HuH-7 (cell line): ENCODE data around the gene KLC1.
"Not testable (repeated sequence)": the region's sequence is repeated elsewhere in the genome, so short reads cannot be mapped to it uniquely, and the experiment has no call there.

ENCODE experiments used
- DNase-seq: peaks from one replicate; pipeline ENCODE4 v3.0.0; 2011; ENCODE audit warnings: low spot score

KLC1 gene

GRCh38 chr14:103691655-103692054 is 62.6 kb downstream of the KLC1 start:
- not testable (repeated sequence) for DNase-seq

DNA sequence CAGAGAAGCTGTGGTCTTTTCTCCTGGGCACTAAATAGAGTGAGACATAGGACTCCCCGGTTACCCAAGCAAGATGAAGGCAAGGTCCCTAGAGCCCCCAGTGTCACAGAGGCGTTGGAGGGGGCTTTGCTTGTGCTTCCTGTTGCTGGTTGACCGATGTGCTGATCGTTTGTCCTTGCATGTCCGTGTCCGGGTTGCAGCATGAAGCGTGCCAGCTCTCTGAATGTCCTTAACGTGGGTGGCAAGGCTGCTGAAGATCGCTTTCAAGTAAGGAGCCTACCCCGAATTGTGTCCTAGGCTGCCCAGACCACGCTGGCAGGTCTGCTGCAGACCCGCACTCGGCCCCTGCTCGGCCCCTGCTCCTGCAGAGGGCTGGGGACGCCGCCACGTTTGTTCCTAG is 63.1 kb downstream of the KLC1 start:
- DNase-seq, result no peak

DNA sequence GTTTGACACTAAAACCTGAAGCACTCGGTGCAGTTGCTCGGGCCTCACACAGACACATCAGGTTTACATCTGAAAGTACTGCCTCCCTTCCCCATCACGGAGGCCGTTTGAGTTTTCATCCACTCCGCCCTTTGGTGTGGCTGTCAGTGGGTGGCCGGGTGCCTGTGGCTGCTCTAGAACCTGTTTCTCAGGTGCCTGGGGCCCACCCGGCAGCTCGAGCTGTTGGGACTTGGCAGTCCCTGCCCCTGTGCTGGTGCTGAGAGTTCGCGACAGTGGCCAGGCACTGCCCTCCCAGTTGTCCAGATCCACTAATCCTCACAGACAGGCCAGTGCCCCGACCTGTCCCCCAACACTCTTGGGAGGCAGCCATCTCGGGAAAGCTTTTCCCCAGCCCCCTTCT is 63.9 kb downstream of the KLC1 start:
- DNase-seq, result no peak

- DNase-seq, result no peak
Measured at GRCh38 chr14:103693515-103693914, 64.5 kb downstream of the KLC1 start.

DNA sequence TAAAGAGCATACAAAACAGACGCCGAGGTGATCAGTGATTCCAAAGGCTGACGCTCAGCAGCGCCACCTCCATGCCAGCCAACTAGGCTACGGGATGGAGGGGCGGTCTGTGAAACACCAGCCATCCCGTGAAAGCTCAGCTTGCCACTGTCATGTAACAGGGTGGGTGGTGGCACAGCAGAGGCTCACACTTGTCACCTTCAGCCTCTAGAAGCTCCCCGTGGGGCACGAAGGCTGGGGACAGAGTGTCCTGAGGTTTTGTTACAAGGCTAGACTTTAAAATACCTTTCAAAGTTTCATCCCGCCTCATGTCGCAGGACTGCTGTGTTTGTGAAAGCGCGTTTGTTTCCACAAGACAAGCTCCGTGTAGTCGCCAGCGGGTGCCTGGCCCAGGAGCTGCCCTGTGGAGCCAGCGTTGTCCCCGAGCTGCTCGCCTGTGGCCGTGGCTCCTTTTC is 65.6 kb downstream of the KLC1 start:
- no peak for DNase-seq

- no peak for DNase-seq
Measured at GRCh38 chr14:103695296-103696069, 66.5 kb downstream of the KLC1 start.

DNA sequence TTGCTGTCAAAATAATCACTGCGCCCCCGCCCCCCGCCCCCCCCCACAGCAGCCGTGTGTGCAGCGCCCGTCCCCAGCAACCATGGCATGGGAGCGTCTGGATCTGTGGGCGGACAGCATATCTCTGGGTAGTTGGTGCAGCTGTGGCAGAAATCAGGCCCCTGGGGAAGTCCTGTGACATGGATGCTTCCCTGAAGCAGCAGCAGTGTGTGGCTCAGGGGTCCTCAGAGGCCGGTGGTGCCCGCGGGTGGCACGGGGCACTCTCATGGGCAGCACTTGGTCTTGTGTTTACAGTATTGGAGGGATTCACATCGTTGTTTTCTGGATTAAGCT is 67.0 kb downstream of the KLC1 start:
- DNase-seq, result no peak

GRCh38 chr14:103696466-103697071 is 67.6 kb downstream of the KLC1 start:
- no peak for DNase-seq

DNA sequence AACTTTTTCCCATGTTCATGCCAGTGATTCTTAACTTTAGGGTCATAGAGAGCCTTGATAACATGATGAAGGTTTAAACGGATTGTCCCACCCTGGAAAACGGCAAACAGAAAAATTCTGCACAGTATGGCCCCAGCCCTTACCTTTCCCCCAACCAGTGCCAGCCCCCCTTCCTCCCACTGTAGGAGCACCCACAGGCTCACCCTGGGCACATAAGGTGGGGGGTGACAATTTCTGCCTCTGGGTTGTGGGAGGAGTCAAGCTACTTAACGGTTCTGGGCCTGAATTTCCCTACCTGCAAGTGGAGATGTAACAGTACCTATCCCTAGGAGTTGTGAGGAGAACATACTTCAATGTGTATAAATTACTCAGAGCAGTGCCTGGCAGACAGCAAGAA is 68.2 kb downstream of the KLC1 start:
- DNase-seq, result no peak

GRCh38 chr14:103697603-103698379 is 68.8 kb downstream of the KLC1 start:
- DNase-seq, result no peak

DNA sequence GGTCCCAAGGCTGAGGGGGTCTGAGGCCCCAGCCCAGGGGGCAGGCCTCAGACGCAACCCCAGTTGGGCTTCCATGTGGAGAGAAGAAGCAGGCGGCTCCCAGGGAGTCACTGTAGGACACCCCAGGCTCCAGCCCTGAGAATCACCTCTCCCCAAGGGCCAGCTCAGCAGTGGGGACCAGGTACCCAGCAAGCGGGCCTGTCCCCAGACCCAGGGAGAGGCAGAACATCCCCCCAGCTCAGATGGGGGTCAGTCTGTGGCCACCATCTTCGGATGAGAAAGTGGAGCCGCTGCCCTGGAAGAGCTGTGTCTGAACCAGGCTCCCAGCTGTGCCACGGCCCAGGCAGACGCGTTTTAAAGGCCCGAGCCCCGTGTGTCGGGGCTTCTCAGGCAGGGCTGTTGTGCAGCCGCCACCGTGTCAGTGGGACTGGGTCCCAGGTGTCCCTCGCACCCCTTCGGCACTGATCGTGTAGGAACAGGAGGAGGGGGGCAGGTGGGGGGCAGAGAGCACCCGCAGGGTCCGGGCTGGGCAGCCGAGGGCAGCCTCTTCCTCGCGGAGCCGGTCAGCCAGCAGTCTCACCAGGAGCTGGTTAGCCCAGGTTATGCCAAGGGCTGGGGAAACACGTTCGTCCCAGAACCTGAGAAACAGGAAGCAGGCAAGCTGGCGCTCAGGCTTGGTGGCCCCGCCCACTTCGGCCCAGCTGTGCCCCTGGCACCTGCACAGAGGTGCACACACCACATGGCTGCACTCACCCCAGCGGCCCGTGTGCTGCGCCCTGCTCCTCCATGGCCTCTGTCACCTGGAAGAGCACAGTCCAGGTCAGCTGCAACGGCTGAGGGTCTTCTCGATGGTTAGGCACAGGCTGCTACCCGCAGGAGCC is 69.6 kb downstream of the KLC1 start:
- DNase-seq, result no peak

GRCh38 chr14:103699261-103699661 is 70.2 kb downstream of the KLC1 start:
- DNase-seq, result no peak

DNA sequence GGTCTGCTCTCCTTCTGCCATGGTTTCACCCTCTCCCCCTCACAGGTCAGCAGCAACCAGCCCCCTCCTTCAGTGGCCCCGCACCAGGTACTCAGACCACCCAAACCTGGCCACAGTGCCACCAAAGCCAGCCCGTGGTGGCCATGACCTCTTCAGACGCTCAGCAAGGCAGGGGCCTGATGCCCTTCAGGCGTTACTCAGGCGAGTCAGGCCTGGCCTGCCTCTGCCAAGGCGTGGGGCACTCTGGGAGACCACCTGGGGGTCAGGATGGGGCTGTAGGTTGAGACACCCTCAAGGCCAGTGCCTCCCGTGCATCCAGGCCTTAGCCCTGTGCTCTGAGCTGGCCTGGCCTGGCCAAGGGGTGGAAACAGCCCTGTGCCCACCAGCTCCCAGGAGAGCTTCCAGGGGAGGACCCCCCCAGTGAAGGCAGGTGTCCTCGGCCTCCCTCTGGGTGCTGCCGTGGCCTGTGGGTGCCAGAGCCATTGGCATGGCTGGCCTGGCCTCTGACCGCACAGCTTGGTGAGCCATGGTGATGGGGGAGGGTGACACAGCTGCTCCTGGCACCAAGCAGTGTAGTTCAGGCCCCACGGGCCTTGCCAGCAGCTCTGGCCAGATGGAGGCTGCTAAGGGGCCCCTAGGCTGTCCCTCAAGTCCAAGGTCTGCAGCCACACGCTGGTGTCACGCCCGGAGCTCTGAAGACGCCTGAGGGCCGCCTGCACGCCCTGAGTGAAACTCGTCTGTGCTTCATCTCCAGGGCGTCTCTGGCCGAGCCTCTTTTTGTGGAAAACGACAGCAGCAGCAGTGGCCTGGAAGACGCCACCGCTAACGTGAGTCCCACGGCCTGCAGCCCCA is 71.1 kb downstream of the KLC1 start:
- DNase-seq, result no peak

DNA sequence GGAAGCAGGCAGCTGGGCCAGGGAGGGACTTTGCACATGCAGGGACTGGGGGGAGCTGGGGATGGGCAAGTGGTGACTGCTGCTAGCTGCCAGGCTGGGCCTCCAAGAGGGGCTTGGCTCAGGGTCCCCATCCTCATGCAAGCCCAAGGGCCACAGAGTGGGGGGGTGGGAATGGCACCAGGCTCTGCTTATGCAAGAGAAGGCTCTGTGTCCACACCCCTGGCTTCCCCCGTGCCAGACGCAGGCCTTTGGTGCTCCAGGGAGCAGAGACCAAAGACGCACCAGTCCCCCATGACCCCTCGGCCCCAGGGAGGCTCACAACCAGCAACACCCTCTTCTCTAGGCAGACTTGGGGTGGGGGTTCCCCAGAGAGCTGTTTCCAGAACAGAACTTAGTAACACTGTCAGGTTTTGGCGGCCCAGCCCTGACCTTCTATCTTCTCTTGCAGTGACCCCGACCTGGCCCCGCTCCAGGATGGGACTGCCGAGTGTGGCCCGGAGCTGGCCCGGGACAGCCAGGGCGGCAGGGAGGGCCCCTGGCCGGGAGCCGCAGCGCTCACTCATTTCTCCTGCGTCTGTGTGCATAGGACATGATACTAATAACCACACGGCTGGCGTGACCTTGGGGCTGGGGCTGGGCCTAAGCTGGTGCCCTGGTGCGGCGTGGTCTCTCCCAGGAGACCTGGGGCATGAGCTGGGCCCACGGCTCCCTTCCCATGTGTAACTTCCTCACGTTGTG is 71.9 kb downstream of the KLC1 start:
- no peak for DNase-seq

DNA sequence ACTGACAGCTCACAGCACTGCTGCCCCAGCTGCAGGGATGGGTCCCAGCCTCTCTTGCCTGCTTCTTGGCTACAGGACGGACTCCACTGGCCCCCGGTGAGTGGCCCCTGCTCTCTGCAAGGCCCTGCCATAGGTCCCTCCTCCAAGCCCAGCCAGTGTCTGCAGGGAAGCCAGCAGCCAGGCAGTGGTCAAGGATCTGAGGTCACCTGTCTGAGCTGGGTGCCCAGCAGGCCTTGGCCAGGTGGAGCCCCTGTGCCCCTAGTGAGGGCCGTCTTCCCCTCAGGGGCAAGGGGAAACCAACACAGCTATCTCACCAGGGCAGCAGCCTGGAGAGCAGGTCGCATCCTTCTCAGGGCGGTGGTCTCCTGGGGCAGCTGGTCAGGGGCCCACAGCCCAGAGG is 73.1 kb downstream of the KLC1 start:
- no peak for DNase-seq

DNA sequence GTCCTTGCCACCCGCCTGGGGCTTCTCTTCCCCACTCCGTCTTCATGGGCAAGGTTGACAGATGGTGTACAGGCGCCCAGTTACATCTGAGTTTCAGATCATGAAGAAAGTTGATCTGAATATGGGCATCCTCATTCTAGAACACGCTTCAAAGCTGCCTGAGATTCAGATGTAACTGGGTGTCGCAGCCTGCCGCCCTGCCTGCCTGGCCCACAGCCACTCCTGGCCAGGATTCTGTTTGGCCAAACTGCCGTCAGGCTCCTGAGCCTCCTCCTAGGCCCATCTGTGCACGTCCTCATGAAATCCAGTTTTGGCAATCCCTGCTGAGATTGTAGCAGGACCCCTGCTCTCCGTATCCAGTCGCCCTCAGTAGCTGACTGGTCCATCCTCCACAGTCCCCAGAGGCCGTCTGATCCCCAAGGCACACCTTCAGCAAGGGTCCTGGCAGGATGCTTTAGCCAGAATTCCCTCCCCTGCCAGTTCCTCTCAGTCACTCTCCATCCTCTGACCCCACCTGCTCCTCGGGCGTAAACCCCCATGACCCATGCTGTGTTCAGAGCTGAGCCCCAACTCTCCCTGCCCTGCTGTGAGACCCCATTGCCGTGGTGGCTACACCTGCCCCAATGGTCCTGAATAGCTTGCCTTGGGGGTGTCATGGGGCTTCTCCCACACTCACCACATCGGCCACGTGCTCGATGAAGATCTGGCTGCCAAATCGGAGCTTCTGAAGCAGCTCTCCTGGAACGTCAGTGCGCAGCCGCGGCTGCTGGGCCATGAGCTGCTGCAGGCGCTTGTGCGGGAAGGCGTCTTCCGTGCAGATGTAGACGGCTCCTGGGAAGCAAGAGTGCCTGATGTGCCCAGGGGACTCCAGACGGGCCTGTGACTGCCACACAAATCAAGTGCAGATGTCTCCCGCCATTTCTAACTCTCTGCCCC is 73.8 kb downstream of the KLC1 start:
- DNase-seq, result no peak

DNA sequence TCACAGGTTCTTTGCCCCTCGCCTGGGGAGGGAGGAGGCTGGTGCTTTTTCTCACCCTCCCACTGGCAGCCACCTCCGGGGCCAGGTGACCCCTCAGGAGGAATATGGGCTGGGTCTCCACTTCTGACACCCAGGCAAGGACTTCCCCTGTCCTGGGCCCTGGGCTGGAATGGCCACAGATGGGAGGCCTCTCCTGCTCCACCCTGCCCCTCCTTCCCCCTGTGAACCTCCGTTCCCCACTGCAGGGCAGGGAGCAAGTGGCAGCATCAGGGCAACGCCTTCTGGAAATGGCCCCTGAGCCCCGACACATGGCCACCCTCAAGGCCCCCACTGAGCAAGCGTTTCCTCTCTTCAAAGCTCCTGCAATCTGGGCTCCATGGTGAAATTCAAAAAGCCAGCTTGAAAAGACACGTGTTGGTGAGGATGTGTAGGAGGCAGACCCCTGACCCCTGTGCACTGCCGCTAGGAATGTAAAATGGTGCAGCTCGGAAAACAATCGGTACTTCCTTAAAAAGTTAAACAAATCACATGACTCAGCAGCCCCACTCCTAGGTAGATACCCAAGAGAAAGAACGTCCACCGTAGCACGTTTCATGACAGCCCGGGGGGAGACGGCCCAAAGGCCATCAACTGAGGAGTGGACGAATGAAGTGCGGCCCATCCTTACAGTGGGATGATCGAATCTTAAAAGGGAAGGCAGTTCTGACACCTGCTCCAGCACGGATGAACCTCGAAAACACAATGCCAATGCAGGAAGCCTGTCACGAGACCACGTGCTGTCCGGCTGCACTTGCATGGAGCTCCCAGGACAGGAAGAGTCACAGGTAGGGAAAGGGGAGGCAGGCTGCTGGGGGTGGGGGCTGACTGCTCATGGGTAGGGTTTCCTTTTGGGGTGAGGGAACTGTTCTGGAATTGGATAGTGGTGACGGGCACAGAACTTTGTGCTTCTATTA is 74.7 kb downstream of the KLC1 start:
- DNase-seq, result no peak

- DNase-seq, result no peak
Measured at GRCh38 chr14:103704708-103705107, 75.7 kb downstream of the KLC1 start.
